HCT116 (cell line): ENCODE results near the gene HK3.

ENCODE experiments used
- CBX3 ChIP-seq: IDR thresholded peaks from 2 replicates; pipeline ENCODE4 v1.6.1; 2012; ENCODE audit warnings: low read depth
- EZH2 ChIP-seq: fragments of 200-600 bp; sonication (generic); IDR thresholded peaks from 2 replicates; pipeline ENCODE4 v1.6.1; 2017; ENCODE audit warnings: antibody characterized with exemption, mixed run types
- FOSL1 ChIP-seq: IDR thresholded peaks from 2 replicates; pipeline ENCODE4 v1.6.1; 2012; ENCODE audit warnings: low read depth
- JUND ChIP-seq: IDR thresholded peaks from 2 replicates; pipeline ENCODE4 v1.6.1; 2012
- POLR2AphosphoS5 ChIP-seq: IDR thresholded peaks from 2 replicates; pipeline ENCODE4 v1.6.1; 2011; ENCODE audit warnings: mild to moderate bottlenecking, low read depth, low read length, moderate library complexity
- YY1 ChIP-seq: IDR thresholded peaks from 2 replicates; pipeline ENCODE4 v1.6.1; 2011; ENCODE audit warnings: low read length, low read depth, moderate library complexity, mild to moderate bottlenecking; ENCODE audit not compliant: insufficient replicate concordance; ENCODE audit errors: extremely low read depth
- TF ChIP-seq, protein P1 (sequence below), 3 experiments: fragments of 200-600 bp in 1 of 3; sonication (generic) in 1 of 3; IDR thresholded peaks in 2 of 3; conservative IDR thresholded peaks in 1 of 3; 2 replicates each; pipeline ENCODE4 v1.5.1; 2012 to 2017; ENCODE audit warnings: low read depth in 2 of 3, low read length in 2 of 3, antibody characterized with exemption in 1 of 3, borderline replicate concordance in 1 of 3, control low read depth in 1 of 3, mild to moderate bottlenecking in 1 of 3, mixed read lengths in 1 of 3, mixed run types in 1 of 3, moderate library complexity in 1 of 3; ENCODE audit not compliant: insufficient read depth in 1 of 3
- TF ChIP-seq, protein P2 (sequence below): IDR thresholded peaks from 2 replicates; pipeline ENCODE4 v1.6.1; 2011; ENCODE audit warnings: mild to moderate bottlenecking, low read length, moderate library complexity; ENCODE audit not compliant: insufficient replicate concordance; ENCODE audit errors: extremely low read depth
- TF ChIP-seq, protein P3 (sequence below): IDR thresholded peaks from 2 replicates; pipeline ENCODE4 v1.6.1; 2012

DNA sequence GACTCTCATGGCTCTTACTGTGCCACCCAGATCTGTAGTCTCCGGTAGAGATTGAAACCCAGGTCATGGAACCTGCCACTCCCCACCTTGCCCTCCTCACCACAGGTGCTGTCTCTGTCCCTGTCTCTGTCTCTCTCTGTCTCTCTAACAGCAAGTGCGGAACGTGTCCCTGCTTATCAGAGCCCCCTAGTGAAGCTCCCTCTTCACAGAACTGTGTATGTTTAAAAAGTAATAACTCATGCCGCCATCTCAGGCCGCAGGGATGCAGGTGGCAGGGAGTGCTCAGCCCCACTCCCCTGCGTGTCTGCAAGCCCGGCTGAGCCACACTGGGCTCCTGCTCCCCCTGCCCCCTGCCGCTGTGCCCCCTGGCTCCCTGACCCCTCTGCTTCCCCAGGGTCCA lies 45.0 kb downstream of the HK3 start:
- TF ChIP-seq POLR2AphosphoS5 (no peak), YY1 (no peak), CBX3 (no peak), FOSL1 (no peak), JUND (no peak), EZH2 (no peak)
- TF ChIP-seq, protein P1, sequence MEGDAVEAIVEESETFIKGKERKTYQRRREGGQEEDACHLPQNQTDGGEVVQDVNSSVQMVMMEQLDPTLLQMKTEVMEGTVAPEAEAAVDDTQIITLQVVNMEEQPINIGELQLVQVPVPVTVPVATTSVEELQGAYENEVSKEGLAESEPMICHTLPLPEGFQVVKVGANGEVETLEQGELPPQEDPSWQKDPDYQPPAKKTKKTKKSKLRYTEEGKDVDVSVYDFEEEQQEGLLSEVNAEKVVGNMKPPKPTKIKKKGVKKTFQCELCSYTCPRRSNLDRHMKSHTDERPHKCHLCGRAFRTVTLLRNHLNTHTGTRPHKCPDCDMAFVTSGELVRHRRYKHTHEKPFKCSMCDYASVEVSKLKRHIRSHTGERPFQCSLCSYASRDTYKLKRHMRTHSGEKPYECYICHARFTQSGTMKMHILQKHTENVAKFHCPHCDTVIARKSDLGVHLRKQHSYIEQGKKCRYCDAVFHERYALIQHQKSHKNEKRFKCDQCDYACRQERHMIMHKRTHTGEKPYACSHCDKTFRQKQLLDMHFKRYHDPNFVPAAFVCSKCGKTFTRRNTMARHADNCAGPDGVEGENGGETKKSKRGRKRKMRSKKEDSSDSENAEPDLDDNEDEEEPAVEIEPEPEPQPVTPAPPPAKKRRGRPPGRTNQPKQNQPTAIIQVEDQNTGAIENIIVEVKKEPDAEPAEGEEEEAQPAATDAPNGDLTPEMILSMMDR (IDR thresholded peaks at IDR 0.05 in 2 of 3, conservative IDR thresholded peaks at IDR 0.05 in 1 of 3; ENCODE audit: borderline replicate concordance in 1 of 3, insufficient read depth in 1 of 3, low read depth in 2 of 3, low read length in 2 of 3): no peak
- TF ChIP-seq, protein P2, sequence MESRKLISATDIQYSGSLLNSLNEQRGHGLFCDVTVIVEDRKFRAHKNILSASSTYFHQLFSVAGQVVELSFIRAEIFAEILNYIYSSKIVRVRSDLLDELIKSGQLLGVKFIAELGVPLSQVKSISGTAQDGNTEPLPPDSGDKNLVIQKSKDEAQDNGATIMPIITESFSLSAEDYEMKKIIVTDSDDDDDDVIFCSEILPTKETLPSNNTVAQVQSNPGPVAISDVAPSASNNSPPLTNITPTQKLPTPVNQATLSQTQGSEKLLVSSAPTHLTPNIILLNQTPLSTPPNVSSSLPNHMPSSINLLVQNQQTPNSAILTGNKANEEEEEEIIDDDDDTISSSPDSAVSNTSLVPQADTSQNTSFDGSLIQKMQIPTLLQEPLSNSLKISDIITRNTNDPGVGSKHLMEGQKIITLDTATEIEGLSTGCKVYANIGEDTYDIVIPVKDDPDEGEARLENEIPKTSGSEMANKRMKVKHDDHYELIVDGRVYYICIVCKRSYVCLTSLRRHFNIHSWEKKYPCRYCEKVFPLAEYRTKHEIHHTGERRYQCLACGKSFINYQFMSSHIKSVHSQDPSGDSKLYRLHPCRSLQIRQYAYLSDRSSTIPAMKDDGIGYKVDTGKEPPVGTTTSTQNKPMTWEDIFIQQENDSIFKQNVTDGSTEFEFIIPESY: no peak
- TF ChIP-seq, protein P3, sequence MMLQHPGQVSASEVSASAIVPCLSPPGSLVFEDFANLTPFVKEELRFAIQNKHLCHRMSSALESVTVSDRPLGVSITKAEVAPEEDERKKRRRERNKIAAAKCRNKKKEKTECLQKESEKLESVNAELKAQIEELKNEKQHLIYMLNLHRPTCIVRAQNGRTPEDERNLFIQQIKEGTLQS: no peak
